Brain microvascular endothelial cell (primary cell): ENCODE results near the gene CTNNA3.

ENCODE experiments used
- DNase-seq: peaks from one replicate; pipeline ENCODE4 v3.0.0-alpha.2; 2020
- H3K27ac ChIP-seq: fragments of 250-450 bp; sonication (Bioruptor Pico); 2 replicates; pipeline ENCODE4 v1.5.1; 2020; ENCODE audit warnings: mild to moderate bottlenecking, moderate library complexity
- H3K27me3 ChIP-seq: fragments of 250-450 bp; sonication (Bioruptor Pico); replicated peaks from 2 replicates; pipeline ENCODE4 v1.5.1; 2020; ENCODE audit warnings: mild to moderate bottlenecking
- H3K36me3 ChIP-seq: fragments of 250-450 bp; sonication (Bioruptor Pico); replicated peaks from 2 replicates; pipeline ENCODE4 v1.5.1; 2020; ENCODE audit warnings: mild to moderate bottlenecking
- H3K4me3 ChIP-seq: 2 replicates; pipeline ENCODE4 v1.5.1; 2011; ENCODE audit warnings: low read depth, mild to moderate bottlenecking, control low read depth, low read length, moderate library complexity
- in situ Hi-C: cut with HindIII; loops from 2 replicates; pipeline ENCODE4 v1.10.0; 2017; ENCODE audit warnings: low sequenced_read_pairs, low pct_ligation_motif_present
- TF ChIP-seq, protein P1 (sequence below): IDR thresholded peaks from 2 replicates; pipeline ENCODE4 v1.5.1; 2011; ENCODE audit warnings: low read depth, mild to moderate bottlenecking, moderate library complexity, low read length, control low read depth, inconsistent platforms; ENCODE audit errors: missing control alignments

The CTNNA3 gene

DNA sequence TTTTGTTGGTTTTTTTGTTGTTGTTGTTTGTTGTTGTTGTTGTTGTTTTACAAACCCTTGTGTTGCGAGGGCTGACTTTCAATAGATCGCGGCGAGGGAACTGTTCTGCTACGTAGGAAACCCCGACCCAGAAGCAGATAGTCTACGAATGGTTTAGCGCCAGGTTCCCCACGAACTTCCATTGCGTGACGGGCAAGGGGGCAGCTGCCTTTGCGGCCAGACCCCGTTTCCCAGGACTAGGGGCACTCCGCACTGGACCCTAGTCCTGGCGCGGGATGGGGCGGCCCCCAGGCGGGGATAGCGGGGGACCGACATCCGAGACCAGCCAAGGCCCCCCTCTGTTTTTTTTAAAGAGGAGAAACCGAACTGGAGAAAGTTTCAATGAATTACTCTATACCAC is 650.6 kb downstream of the CTNNA3 start:
- TF ChIP-seq, protein P1, sequence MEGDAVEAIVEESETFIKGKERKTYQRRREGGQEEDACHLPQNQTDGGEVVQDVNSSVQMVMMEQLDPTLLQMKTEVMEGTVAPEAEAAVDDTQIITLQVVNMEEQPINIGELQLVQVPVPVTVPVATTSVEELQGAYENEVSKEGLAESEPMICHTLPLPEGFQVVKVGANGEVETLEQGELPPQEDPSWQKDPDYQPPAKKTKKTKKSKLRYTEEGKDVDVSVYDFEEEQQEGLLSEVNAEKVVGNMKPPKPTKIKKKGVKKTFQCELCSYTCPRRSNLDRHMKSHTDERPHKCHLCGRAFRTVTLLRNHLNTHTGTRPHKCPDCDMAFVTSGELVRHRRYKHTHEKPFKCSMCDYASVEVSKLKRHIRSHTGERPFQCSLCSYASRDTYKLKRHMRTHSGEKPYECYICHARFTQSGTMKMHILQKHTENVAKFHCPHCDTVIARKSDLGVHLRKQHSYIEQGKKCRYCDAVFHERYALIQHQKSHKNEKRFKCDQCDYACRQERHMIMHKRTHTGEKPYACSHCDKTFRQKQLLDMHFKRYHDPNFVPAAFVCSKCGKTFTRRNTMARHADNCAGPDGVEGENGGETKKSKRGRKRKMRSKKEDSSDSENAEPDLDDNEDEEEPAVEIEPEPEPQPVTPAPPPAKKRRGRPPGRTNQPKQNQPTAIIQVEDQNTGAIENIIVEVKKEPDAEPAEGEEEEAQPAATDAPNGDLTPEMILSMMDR, result no peak
- no peak overlapping the region for H3K27ac ChIP-seq
- H3K4me3 ChIP-seq, result no peak overlapping the region
- in situ Hi-C loops, result no loop called here
- H3K27me3 ChIP-seq, result no peaks in the 10 kb centered on the region
- DNase-seq, result no peak
- no peaks in the 10 kb centered on the region for H3K36me3 ChIP-seq

DNA sequence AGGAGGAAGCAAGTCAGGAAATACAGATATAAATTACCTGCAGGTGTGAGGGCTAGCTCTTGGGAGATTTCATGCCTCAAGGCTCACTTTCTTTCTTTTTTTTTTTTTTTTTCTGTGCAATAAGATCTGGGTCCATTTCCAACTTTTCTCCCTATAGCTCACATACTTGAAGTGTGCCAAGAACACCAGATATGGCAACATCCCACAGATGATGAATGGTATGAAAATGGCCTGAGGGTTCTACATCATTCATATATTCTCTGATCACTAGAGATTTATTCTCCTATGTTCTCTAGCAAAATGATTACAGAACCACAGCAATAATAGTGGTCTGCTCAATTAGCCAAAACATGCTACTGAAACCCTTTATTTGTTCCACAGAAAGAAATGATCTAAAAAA is 653.0 kb downstream of the CTNNA3 start:
- Histone ChIP-seq H3K36me3 (no peaks in the 10 kb centered on the region), H3K27me3 (no peaks in the 10 kb centered on the region), H3K4me3 (no peak overlapping the region), H3K27ac (no peak overlapping the region)
- in situ Hi-C loops, result no loop called here
- TF ChIP-seq, protein P1, result no peak
- DNase-seq, result no peak

DNA sequence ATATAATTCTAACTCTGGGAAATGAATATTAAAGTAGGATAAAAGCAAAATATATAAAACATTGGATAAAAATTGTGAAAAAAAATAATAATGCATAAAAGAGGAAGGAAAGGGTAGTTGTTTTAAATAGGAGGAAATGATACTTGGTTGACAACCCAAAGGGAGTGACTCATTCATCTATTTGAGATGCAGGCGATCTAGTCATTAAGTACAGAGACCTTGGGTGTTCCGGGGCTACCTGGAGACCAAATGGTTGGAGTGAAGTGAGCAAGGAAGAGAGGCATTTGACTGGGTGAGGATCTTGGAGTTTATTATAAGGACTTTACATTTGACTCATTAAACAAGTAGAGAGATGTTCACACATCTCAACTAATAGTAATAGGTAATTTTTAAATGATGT is 659.2 kb downstream of the CTNNA3 start:
- Histone ChIP-seq H3K4me3 (no peak overlapping the region), H3K27me3 (no peaks in the 10 kb centered on the region), H3K36me3 (no peaks in the 10 kb centered on the region), H3K27ac (no peak overlapping the region)
- in situ Hi-C loops, result no loop called here
- TF ChIP-seq, protein P1, result no peak
- no peak for DNase-seq

DNA sequence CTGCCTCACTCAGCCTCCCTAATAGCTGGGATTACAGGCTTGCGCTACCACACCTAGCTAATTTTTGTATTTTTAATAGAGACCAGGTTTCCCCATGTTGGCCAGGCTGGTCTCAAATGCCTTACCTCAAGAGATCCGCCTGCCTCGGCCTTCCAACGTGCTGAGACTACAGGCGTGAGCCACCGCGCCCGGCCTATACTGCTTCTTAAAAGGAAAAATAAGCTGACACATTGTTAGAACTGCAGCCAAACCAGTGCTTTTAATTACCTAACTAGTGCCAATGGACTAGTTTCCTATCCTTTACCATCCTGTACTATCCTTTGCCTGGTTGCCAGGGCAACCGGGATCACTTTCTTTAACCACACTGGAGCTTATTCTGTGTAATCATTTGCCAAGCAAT is 662.1 kb downstream of the CTNNA3 start:
- Histone ChIP-seq H3K27me3 (no peaks in the 10 kb centered on the region), H3K4me3 (no peak overlapping the region), H3K27ac (no peak overlapping the region), H3K36me3 (no peaks in the 10 kb centered on the region)
- no peak for DNase-seq
- TF ChIP-seq, protein P1, result no peak
- in situ Hi-C loops, result no loop called here

DNA sequence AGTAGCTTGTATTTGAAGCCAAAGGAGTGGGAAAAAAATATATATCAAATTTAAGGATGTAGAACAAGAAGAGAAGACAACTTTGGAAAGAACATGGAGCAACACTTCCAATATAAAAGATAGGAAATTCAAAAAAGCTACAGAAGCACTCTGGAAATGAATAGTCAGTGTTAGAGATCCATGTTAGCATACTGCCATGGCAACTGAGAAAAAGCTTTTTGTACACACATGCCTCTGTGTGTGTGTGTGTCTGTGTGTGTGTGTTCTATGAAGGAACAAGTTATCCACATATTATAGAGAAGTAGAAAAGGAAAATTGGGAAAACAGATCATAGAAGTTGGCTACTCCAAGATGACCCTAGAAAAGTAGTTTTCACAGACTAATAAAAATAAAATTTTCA is 673.9 kb downstream of the CTNNA3 start:
- DNase-seq, result no peak
- H3K27me3 ChIP-seq, result no peaks in the 10 kb centered on the region
- in situ Hi-C loops, result no loop called here
- no peaks in the 10 kb centered on the region for H3K36me3 ChIP-seq
- TF ChIP-seq, protein P1, result no peak
- H3K27ac ChIP-seq, result no peak overlapping the region
- H3K4me3 ChIP-seq, result no peak overlapping the region

DNA sequence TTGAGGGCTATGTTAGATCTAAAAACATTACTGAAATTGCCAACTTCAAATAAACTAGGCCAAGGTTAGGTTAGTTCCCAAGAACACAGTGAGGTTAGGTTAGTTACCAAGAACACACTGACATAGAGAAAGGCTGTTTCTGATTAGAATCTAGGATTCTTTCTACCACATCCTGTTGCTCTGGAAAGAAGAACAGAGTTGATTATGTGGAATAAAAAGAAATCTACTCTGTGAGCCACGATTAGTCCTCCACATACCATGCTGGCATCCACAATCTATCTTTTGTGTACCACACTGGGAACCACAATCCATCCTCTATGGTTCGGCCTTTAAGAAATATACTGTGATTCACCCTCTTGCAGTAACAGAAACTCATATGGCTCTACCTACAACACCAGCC is 678.8 kb downstream of the CTNNA3 start:
- no peaks in the 10 kb centered on the region for H3K27me3 ChIP-seq
- in situ Hi-C loops, result no loop called here
- no peak overlapping the region for H3K27ac ChIP-seq
- TF ChIP-seq, protein P1, result no peak
- no peaks in the 10 kb centered on the region for H3K36me3 ChIP-seq
- H3K4me3 ChIP-seq, result no peak overlapping the region
- no peak for DNase-seq
